ENCODE results near the gene SLC25A11. TPM values are rescaled to one million over a fixed set of nuclear protein-coding genes. Genes with fewer than 3 reads are reported as not detected.

SLC25A11 gene
- total and polyA plus RNA-seq, 2 donors (not counting 1 experiment from before 2014, with no cell fraction given), result 32.3 to 44.4 TPM

DNA sequence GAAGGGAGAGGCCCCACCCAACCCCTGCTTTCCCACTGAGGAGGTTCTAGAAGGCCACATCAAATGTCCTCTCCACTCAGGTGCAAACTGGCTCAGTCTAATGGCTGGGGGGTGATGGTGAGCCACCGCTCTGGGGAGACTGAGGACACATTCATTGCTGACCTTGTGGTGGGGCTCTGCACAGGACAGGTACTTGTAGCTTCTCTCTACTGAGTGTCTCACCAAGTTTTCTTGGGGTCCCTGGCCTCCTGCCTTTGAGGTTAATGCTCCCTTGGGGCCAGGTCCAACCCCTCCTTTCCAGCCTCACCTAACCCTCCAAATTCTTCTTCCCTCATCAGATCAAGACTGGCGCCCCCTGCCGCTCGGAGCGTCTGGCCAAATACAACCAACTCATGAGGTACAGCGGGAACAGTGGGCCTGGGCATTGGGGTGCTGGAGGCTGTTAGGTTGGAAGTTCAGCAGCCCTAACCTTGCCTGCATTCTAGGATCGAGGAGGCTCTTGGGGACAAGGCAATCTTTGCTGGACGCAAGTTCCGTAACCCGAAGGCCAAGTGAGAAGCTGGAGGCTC, 16.7 kb upstream of the SLC25A11 start:
- H3K4me2 ChIP-seq (replicated peaks; ENCODE audit: low read depth, low read length, poor library complexity, severe bottlenecking), result no peak overlapping the region
- no peaks in the 10 kb centered on the region for H4K20me1 ChIP-seq (ENCODE audit: control insufficient read depth, insufficient read depth, low read length, poor library complexity, severe bottlenecking)
- Mint-ChIP-seq H3K4me3 (no peak overlapping the region), H3K4me1 (no peaks in the 10 kb centered on the region), H3K9me3 (ENCODE audit: insufficient read depth) (no peaks in the 10 kb centered on the region), H3K27ac (no peak overlapping the region), H3K27me3 (no peaks in the 10 kb centered on the region)
- H3K4me1 ChIP-seq (ENCODE audit: control insufficient read depth in 2 of 2, insufficient read depth in 2 of 2, low read length in 2 of 2), result no peaks in the 10 kb centered on the region
- H3K79me2 ChIP-seq (ENCODE audit: control insufficient read depth, insufficient read depth, low read length), result no peaks in the 10 kb centered on the region
- 100% methylated on average over 6 of the region's 10 CpGs for WGBS (ENCODE audit: insufficient coverage)
- intact Hi-C loops (cut with micrococcal nuclease), result no loop called here
- H3K4me3 ChIP-seq (ENCODE audit: control extremely low read depth in 1 of 5, extremely low read depth in 1 of 5, insufficient read depth in 1 of 5, low read depth in 2 of 5, low read length in 4 of 5), result no peak overlapping the region
- ATAC-seq (ENCODE audit: low read depth) (no peak), DNase-seq (no peak)
- ChIA-PET POLR2A (interaction anchor here (0.6 to 1.8 kb wide), 3 partner anchors 9 to 47 kb away, joined by 3 to 5 read pairs (median 3); no protein-coding TSS in a partner anchor), CTCF (interaction anchor here (1.8 to 2.9 kb wide), 4 partner anchors 11 to 54 kb away, joined by 5 to 13 read pairs (median 6); partner anchors contain the start of genes CHRNE and SPAG7)
- no peak overlapping the region for H3K27ac ChIP-seq (ENCODE audit: low read length in 2 of 2)
- H3K36me3 ChIP-seq (replicated peaks in 1 of 2; ENCODE audit: control extremely low read depth in 1 of 2, control insufficient read depth in 1 of 2, extremely low read depth in 1 of 2, insufficient read depth in 2 of 2, low read length in 1 of 2), result peaks cover 0 to 21% of the 10 kb centered on the region in 2 experiments
- H3K9ac ChIP-seq (ENCODE audit: low read length), result no peak overlapping the region
- TF ChIP-seq EZH2 (IDR thresholded peaks at IDR 0.05; ENCODE audit: borderline replicate concordance, insufficient read depth, low read depth, low read length, poor library complexity, severe bottlenecking) (no peak), CTCF (IDR thresholded peaks at IDR 0.05) (no peak)
- no peaks in the 10 kb centered on the region for H3K9me3 ChIP-seq (ENCODE audit: control extremely low read depth in 1 of 3, control insufficient read depth in 2 of 3, insufficient read depth in 1 of 3, low read length in 2 of 3)
- no peaks in the 10 kb centered on the region for H3K27me3 ChIP-seq (replicated peaks in 1 of 4; ENCODE audit: control extremely low read depth in 1 of 4, control insufficient read depth in 3 of 4, insufficient read depth in 4 of 4, low read length in 3 of 4)
- no peak overlapping the region for H2AFZ ChIP-seq (ENCODE audit: insufficient read depth, low read depth, low read length, poor library complexity, severe bottlenecking)

DNA sequence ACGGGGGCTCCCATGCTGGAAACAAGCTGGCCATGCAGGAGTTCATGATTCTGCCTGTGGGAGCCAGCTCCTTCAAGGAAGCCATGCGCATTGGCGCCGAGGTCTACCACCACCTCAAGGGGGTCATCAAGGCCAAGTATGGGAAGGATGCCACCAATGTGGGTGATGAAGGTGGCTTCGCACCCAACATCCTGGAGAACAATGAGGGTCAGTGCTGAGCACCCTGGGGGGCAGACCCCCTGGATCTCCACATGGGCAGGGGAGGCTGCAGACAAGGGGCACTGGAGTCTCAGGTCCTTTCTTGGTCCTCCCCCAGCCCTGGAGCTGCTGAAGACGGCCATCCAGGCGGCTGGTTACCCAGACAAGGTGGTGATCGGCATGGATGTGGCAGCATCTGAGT, 15.2 kb upstream of the SLC25A11 start:
- no peak for TF ChIP-seq CTCF (IDR thresholded peaks at IDR 0.05)
- no peak for TF ChIP-seq EZH2 (IDR thresholded peaks at IDR 0.05; ENCODE audit: borderline replicate concordance, insufficient read depth, low read depth, low read length, poor library complexity, severe bottlenecking)
- Histone ChIP-seq H3K36me3 (replicated peaks in 1 of 2; ENCODE audit: control extremely low read depth in 1 of 2, control insufficient read depth in 1 of 2, extremely low read depth in 1 of 2, insufficient read depth in 2 of 2, low read length in 1 of 2) (peaks cover 0 to 12% of the 10 kb centered on the region in 2 experiments), H3K4me3 (ENCODE audit: control extremely low read depth in 1 of 5, extremely low read depth in 1 of 5, insufficient read depth in 1 of 5, low read depth in 2 of 5, low read length in 4 of 5) (no peak overlapping the region), H3K79me2 (ENCODE audit: control insufficient read depth, insufficient read depth, low read length) (peaks cover 7% of the 10 kb centered on the region), H3K9ac (ENCODE audit: low read length) (no peak overlapping the region), H3K27me3 (replicated peaks in 1 of 4; ENCODE audit: control extremely low read depth in 1 of 4, control insufficient read depth in 3 of 4, insufficient read depth in 4 of 4, low read length in 3 of 4) (no peaks in the 10 kb centered on the region), H3K9me3 (ENCODE audit: control extremely low read depth in 1 of 3, control insufficient read depth in 2 of 3, insufficient read depth in 1 of 3, low read length in 2 of 3) (no peaks in the 10 kb centered on the region), H2AFZ (ENCODE audit: insufficient read depth, low read depth, low read length, poor library complexity, severe bottlenecking) (no peak overlapping the region), H3K27ac (ENCODE audit: low read length in 2 of 2) (no peak overlapping the region), H3K4me1 (ENCODE audit: control insufficient read depth in 2 of 2, insufficient read depth in 2 of 2, low read length in 2 of 2) (peaks cover 7 to 11% of the 10 kb centered on the region in 2 donors), H4K20me1 (ENCODE audit: control insufficient read depth, insufficient read depth, low read length, poor library complexity, severe bottlenecking) (no peaks in the 10 kb centered on the region), H3K4me2 (replicated peaks; ENCODE audit: low read depth, low read length, poor library complexity, severe bottlenecking) (no peak overlapping the region)
- ChIA-PET CTCF (interaction anchor here (0.5 to 2.1 kb wide), 4 partner anchors 9 to 50 kb away, joined by 3 to 8 read pairs (median 4); partner anchors contain the start of genes RNF167 and SLC25A11), POLR2A (interaction anchor here (0.7 kb wide), 2 partner anchors 134 to 1392 kb away, joined by 3 to 5 read pairs; no protein-coding TSS in a partner anchor)
- H3K4me3 Mint-ChIP-seq, result no peak overlapping the region
- ATAC-seq (ENCODE audit: low read depth) (no peak), DNase-seq (no peak)
- H3K9me3 Mint-ChIP-seq (ENCODE audit: insufficient read depth), result no peaks in the 10 kb centered on the region
- 98% methylated on average over 8 of the region's 8 CpGs for WGBS (ENCODE audit: insufficient coverage)
- intact Hi-C loops (cut with micrococcal nuclease), result no loop called here
- no peaks in the 10 kb centered on the region for H3K27me3 Mint-ChIP-seq
- no peak overlapping the region for H3K27ac Mint-ChIP-seq
- H3K4me1 Mint-ChIP-seq, result peaks cover 12% of the 10 kb centered on the region

All from B cell (primary cell).